Panc1 (cell line): ENCODE measurements around the gene ACTR10. TPM values are rescaled to one million over a fixed set of nuclear protein-coding genes. Genes with fewer than 3 reads are reported as not detected.

Experiments used
- ATAC-seq: fragments of 200-7000 bp; cut with Tn5 transposase; 2 replicates; pipeline ENCODE4 v1.9.1; 2020; ENCODE audit warnings: mild to moderate bottlenecking, moderate library complexity
- BruUV-seq: library from RNA; stranded (reverse); fragments of 400-500 nt; replicated peaks from 2 replicates; lab custom pipeline; 2021; lab: Mats Ljungman, UMichigan
- CTCF ChIA-PET: fragments of 300-600 bp; sonication (Branson Sonifier 250); formaldehyde crosslinking; loops from one replicate; lab custom pipeline; 2022; ENCODE audit warnings: antibody characterized with exemption; lab: Charles Lee
- POLR2A ChIA-PET: fragments of 300-600 bp; sonication (Branson Sonifier 250); formaldehyde crosslinking; loops from one replicate; lab custom pipeline; 2022; ENCODE audit warnings: antibody characterized with exemption; lab: Charles Lee
- DNase-seq: peaks from one replicate; pipeline ENCODE4 v3.0.0-alpha.2; 2010; ENCODE audit warnings: low read depth, low spot score
- H3K27ac ChIP-seq: 2 replicates; pipeline ENCODE4 v1.5.1; 2011; ENCODE audit warnings: mild to moderate bottlenecking, low read length, inconsistent platforms
- H3K27me3 ChIP-seq: fragments of 200-500 bp; sonication (Bioruptor generic); 2 replicates; pipeline ENCODE4 v1.6.0; 2014; ENCODE audit warnings: low read length, inconsistent platforms; ENCODE audit not compliant: control insufficient read depth, insufficient read depth
- H3K36me3 ChIP-seq: fragments of 200-500 bp; sonication (Bioruptor generic); 2 replicates; pipeline ENCODE4 v1.5.1; 2014; ENCODE audit warnings: inconsistent platforms, mild to moderate bottlenecking, low read length, moderate library complexity; ENCODE audit not compliant: control insufficient read depth, insufficient read depth
- H3K4me1 ChIP-seq: 2 replicates; pipeline ENCODE4 v1.5.1; 2011; ENCODE audit warnings: inconsistent platforms, mild to moderate bottlenecking, low read length, moderate library complexity; ENCODE audit not compliant: control insufficient read depth, insufficient read depth
- H3K4me3 ChIP-seq, 2 experiments: 2 replicates each; pipeline ENCODE4 v1.5.1; 2011 to 2012; ENCODE audit warnings: low read depth in 2 of 2, low read length in 2 of 2, mild to moderate bottlenecking in 2 of 2, inconsistent platforms in 1 of 2, moderate library complexity in 1 of 2
- H3K9me3 ChIP-seq: fragments of 200-500 bp; sonication (Bioruptor generic); 2 replicates; pipeline ENCODE4 v1.5.1; 2014; ENCODE audit warnings: low read depth, mild to moderate bottlenecking, inconsistent platforms, low read length, moderate library complexity; ENCODE audit not compliant: control insufficient read depth, insufficient read depth
- CTCF ChIP-seq: fragments of 450-650 bp; IDR thresholded peaks from 2 replicates; pipeline ENCODE4 v1.5.1; 2017; ENCODE audit warnings: mild to moderate bottlenecking
- POLR2AphosphoS5 ChIP-seq: IDR thresholded peaks from 2 replicates; pipeline ENCODE4 v1.6.1; 2012; ENCODE audit warnings: mild to moderate bottlenecking, low read depth, low read length, moderate library complexity
- SIN3A ChIP-seq: IDR thresholded peaks from 2 replicates; pipeline ENCODE4 v1.6.1; 2012; ENCODE audit warnings: low read depth, mild to moderate bottlenecking, low read length, moderate library complexity, borderline replicate concordance; ENCODE audit not compliant: insufficient read depth
- TCF7L2 ChIP-seq: IDR thresholded peaks from 2 replicates; pipeline ENCODE4 v1.6.1; 2011; ENCODE audit warnings: mild to moderate bottlenecking, low read depth, low read length, inconsistent platforms
- in situ Hi-C: cut with HindIII; loops from 2 replicates; pipeline ENCODE4 v1.10.0; 2016; ENCODE audit warnings: low sequenced_read_pairs, low pct_unique_long_range_greater_than_20kb
- intact Hi-C: fragments of 100-400 bp; cut with micrococcal nuclease; formaldehyde crosslinking; loops from one replicate; pipeline ENCODE4 v1.10.0; 2022; ENCODE audit not compliant: unreplicated experiment
- total RNA-seq: library from RNA; stranded (reverse); gene quantifications from one replicate; pipeline ENCODE4 v1.2.1, GENCODE V29; 2021; ENCODE audit not compliant: unreplicated experiment
- TF ChIP-seq, protein P1 (sequence below), 2 experiments: IDR thresholded peaks; 2 replicates each; pipeline ENCODE4 v1.6.1; 2011 to 2012; ENCODE audit warnings: low read depth in 2 of 2, control low read depth in 1 of 2, low read length in 1 of 2, mild to moderate bottlenecking in 1 of 2, moderate library complexity in 1 of 2; ENCODE audit not compliant: insufficient read depth in 1 of 2

Gene ACTR10
- total RNA-seq, 1 experiment from 2014 or later: 34.9 TPM

GRCh38 chr14:58160561-58160960 lies 39.4 kb upstream of the ACTR10 start:
- ATAC-seq (no peak), DNase-seq (no peak)
- Histone ChIP-seq H3K27ac (no peak overlapping the region), H3K36me3 (no peaks in the 10 kb centered on the region), H3K27me3 (no peaks in the 10 kb centered on the region), H3K4me1 (no peaks in the 10 kb centered on the region), H3K4me3 (no peak overlapping the region), H3K9me3 (no peaks in the 10 kb centered on the region)
- CTCF ChIA-PET: interaction anchor here (0.6 kb wide), 1 partner anchor 468 kb away, joined by 3 read pairs; no protein-coding TSS in a partner anchor
- POLR2A ChIA-PET: interaction anchor here (0.7 kb wide), 1 partner anchor 17 kb away, joined by 3 read pairs; no protein-coding TSS in a partner anchor
- TF ChIP-seq, protein P1, sequence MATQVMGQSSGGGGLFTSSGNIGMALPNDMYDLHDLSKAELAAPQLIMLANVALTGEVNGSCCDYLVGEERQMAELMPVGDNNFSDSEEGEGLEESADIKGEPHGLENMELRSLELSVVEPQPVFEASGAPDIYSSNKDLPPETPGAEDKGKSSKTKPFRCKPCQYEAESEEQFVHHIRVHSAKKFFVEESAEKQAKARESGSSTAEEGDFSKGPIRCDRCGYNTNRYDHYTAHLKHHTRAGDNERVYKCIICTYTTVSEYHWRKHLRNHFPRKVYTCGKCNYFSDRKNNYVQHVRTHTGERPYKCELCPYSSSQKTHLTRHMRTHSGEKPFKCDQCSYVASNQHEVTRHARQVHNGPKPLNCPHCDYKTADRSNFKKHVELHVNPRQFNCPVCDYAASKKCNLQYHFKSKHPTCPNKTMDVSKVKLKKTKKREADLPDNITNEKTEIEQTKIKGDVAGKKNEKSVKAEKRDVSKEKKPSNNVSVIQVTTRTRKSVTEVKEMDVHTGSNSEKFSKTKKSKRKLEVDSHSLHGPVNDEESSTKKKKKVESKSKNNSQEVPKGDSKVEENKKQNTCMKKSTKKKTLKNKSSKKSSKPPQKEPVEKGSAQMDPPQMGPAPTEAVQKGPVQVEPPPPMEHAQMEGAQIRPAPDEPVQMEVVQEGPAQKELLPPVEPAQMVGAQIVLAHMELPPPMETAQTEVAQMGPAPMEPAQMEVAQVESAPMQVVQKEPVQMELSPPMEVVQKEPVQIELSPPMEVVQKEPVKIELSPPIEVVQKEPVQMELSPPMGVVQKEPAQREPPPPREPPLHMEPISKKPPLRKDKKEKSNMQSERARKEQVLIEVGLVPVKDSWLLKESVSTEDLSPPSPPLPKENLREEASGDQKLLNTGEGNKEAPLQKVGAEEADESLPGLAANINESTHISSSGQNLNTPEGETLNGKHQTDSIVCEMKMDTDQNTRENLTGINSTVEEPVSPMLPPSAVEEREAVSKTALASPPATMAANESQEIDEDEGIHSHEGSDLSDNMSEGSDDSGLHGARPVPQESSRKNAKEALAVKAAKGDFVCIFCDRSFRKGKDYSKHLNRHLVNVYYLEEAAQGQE (IDR thresholded peaks at IDR 0.05; ENCODE audit: insufficient read depth in 1 of 2, low read depth in 2 of 2, low read length in 1 of 2): no peak
- no peak for TF ChIP-seq POLR2AphosphoS5
- TF ChIP-seq CTCF: no peak
- no peak for TF ChIP-seq SIN3A
- TF ChIP-seq TCF7L2: no peak
- in situ Hi-C loops: no loop called here
- intact Hi-C loops: no loop called here
- BruUV-seq: no TSS peak

GRCh38 chr14:58166005-58166983 lies 33.7 kb upstream of the ACTR10 start:
- H3K36me3 ChIP-seq: no peaks in the 10 kb centered on the region
- intact Hi-C loops: loop anchor here (2.0 kb wide), 1 partner anchor 57 kb away; no protein-coding TSS in a partner anchor
- no peaks in the 10 kb centered on the region for H3K4me1 ChIP-seq
- H3K9me3 ChIP-seq: no peaks in the 10 kb centered on the region
- ChIA-PET POLR2A (no interaction called here), CTCF (no interaction called here)
- no peak overlapping the region for H3K4me3 ChIP-seq
- DNase-seq (peak; percentile 38), ATAC-seq (peak; percentile 89)
- no peaks in the 10 kb centered on the region for H3K27me3 ChIP-seq
- in situ Hi-C loops: no loop called here
- no TSS peak for BruUV-seq
- TF ChIP-seq CTCF (peak; percentile 88), POLR2AphosphoS5 (no peak)
- TF ChIP-seq, protein P1 (IDR thresholded peaks at IDR 0.05; ENCODE audit: insufficient read depth in 1 of 2, low read depth in 2 of 2, low read length in 1 of 2): no peak
- no peak overlapping the region for H3K27ac ChIP-seq
